Measurements from ENCODE around the gene DHX16.

DNA sequence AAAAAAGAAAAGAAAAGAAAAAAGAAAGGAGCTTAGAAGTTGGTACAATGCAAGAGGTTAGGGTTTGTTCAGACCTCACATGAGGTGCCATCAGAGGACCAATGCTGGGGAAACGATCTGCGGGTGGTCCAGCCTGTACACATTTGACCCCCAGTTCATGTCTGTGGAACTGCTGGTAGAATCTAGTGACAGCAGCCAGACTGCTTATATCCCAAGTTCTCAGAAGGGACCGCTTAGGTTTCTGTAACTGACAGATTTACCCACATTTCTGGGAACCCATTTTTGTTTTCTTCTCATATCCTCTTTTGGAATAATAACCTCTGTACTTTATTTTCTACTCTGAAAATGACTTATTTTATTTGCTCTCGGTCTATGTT lies 8.9 kb upstream of the DHX16 start:
- TF ChIP-seq, protein P1, sequence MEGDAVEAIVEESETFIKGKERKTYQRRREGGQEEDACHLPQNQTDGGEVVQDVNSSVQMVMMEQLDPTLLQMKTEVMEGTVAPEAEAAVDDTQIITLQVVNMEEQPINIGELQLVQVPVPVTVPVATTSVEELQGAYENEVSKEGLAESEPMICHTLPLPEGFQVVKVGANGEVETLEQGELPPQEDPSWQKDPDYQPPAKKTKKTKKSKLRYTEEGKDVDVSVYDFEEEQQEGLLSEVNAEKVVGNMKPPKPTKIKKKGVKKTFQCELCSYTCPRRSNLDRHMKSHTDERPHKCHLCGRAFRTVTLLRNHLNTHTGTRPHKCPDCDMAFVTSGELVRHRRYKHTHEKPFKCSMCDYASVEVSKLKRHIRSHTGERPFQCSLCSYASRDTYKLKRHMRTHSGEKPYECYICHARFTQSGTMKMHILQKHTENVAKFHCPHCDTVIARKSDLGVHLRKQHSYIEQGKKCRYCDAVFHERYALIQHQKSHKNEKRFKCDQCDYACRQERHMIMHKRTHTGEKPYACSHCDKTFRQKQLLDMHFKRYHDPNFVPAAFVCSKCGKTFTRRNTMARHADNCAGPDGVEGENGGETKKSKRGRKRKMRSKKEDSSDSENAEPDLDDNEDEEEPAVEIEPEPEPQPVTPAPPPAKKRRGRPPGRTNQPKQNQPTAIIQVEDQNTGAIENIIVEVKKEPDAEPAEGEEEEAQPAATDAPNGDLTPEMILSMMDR (IDR thresholded peaks at IDR 0.05) = no peak
- no peak for TF ChIP-seq POLR2A (IDR thresholded peaks at IDR 0.05)

All from stomach (tissue), 4 donors.